ENCODE measurements around the gene NDST3.

GRCh38 chr4:118081434-118081833 is 47.1 kb downstream of the NDST3 start:
- TF ChIP-seq CTCF (conservative IDR thresholded peaks at IDR 0.05; ENCODE audit: low read length) (no peak), EZH2phosphoT487 (IDR thresholded peaks at IDR 0.05; ENCODE audit: borderline replicate concordance, low read depth, low read length) (no peak)

Measured in OCI-LY7 (cell line).